ENCODE data around the gene BAG5.

The BAG5 gene

GRCh38 chr14:103545915-103546651, 16.4 kb downstream of the BAG5 start:
- DNase-seq = no peak

GRCh38 chr14:103545219-103545914, 17.1 kb downstream of the BAG5 start:
- DNase-seq = no peak

DNA sequence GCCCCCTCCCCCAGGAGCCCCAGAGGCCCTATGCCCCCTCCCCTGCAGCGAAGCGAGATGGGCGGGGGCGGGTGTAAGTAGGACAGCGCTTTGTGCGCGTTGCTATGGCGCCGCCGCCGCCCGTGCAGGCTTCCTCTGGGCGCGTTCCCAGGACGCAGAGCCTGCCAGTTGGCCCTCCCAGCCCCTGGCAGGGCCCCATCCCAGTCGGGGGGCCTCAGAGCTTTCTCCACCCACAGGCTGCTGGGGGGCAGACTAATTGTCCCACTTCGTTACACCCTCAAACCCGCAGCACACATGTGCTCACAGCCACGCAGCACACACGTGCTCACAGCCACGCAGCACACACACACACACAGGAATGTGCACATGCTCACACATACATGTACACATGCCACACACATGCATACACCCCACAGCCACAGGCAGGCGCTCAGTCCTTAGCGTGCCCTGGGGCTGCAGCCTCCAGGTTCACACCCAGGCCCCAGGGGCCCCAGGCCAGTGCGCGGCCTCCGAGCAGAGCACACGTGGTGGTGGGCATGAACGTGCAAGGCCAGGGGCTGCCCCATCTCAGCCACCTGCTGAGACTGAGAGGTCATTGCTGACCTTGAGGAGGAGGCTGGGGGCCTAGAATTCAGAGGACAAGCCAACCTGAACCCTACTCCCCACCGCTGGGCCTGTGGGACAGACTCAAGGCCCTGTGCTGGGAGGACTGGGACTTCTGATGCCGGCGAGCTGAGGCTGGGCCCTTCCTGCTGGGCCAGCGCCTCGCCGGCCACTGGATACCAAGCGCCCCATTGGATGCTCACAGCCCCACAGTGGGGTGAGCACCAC, 17.9 kb downstream of the BAG5 start:
- DNase-seq = no peak

GRCh38 chr14:103543721-103544387, 18.6 kb downstream of the BAG5 start:
- DNase-seq = no peak

- DNase-seq = no peak
Observed at GRCh38 chr14:103543140-103543539, 19.3 kb downstream of the BAG5 start.

DNA sequence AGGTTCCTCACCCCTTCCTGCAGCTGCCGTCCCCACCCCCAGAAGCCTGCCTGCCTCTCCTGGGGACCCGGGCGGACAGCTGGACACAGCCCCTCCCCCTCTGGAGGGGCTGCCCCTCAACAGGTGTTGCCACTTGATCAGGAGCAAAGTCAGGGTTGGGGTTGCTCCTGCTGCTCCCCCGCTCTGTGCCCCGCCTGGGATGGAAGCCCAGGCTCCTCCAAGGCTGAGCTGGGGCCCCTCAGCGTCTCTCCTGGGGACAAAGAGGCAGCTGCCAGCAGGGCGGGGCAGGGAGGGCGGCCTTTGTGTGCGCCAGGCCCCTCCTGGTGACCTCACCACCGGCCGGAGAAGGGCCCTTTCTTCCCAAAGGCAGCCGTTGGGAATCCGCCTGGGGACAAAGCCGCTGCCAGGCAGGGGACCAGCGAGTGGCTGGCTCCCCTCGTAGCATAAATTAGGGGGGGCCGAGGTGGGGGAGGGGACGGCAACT, 19.8 kb downstream of the BAG5 start:
- no peak for DNase-seq

DNA sequence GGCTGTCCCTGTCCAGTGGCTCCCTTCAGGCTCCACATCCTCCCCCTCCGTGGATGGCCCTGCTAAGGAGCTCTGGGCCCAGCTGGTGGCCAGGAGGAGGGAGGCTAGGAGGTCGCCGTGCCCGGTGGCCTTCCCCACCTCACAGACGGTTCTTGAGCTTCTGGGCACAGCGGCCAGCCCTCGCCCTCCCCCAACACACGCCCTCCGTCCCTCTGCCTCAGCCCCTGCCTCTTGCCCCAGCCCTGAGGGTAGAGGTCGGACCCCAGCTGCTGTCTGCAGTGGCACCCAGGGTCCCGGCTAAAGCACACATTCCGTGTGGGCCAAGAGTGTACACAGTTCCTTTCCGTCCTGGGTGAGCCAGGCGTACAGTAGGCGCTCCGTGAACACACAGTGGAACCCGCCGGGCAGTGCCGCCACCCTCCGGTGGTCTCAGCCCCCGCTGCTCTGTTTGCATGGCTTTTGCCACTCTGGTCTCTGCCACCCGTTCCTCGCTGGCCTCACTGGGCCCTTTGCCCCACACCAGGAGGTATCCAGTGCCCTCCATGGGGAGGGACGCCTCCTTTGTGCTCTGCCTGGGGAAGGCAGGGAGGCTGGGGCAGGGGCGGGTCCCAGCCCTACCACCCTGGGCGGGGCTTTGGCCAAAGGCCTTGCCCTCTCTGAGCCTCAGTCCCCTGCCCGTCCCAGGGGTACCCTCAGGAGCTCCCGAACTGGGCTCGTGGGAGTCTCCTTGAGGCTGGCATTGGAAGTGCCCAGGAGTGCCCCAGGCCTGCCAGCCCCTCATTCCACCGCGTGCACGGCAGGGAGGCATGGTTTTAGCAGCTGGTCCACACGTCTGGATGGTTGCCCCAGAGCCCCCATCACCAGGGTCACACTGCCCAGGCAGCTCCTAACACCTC, 20.5 kb downstream of the BAG5 start:
- no peak for DNase-seq

DNA sequence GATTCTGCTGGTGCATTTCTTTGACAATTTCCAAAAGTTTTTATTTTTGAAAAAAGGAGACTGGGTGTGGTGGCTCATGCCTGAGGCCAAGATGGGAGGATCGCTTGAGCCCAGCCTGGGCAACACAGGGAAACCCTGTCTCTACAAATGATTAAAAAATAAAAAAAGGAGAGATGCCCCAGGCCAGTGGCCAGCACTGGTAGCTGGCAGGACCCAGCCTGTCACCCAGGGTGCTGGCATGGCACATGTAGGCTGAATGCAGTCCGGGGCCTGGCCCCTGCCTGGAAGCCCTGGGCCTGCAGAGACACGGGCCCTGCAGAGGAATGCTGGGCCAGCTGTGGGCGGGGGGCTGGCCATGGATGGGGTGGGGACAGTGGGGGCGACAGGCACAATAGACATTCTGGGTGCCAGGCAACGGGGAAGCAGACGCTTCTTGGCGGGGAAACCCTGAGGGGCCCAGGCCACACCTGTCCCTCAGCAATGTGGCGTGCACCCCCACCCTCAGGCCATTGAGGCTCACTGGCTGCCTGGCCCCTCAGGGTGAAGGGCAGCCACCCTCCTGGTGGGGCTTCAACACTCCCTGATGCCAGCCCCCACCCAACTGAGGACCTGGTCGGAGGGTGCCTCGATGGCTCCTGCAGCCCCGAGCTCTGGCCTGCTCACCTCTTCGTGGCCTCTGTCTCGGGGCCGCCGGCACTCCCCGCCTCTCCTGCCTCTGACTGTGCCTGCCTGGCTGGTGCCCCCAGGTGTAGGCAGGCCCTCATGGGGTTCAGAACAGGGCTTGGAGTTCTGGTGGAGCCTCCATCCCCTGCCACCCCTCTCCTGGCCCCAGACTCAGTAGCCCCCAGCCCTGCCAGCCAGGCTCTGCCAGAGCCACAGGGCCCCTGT, 21.4 kb downstream of the BAG5 start:
- no peak for DNase-seq

GRCh38 chr14:103539056-103539825, 23.2 kb downstream of the BAG5 start:
- DNase-seq = no peak

- DNase-seq = no peak
Observed at GRCh38 chr14:103538291-103539055, 24.0 kb downstream of the BAG5 start.

GRCh38 chr14:103537175-103537990, 25.1 kb downstream of the BAG5 start:
- peak; percentile 45 for DNase-seq

DNA sequence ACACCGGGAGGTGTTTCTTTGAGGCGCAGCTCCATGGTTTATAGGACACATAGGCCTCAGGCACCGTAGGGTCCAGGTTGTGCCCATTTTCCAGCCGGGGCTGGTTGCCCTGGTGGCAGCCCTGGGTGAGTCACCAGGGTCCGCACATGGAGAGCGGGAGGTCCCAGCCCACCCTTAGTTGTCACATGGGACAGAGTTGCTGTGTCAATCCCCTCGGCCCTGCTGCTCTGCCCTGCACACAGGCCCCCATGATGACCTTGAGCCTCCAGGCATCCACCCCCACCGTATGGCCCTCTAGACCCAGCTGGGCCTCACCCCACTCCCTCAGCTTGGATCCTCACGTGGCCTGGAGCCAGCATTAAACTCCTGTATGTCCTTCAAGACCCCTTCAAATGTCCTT, 25.8 kb downstream of the BAG5 start:
- no peak for DNase-seq

DNA sequence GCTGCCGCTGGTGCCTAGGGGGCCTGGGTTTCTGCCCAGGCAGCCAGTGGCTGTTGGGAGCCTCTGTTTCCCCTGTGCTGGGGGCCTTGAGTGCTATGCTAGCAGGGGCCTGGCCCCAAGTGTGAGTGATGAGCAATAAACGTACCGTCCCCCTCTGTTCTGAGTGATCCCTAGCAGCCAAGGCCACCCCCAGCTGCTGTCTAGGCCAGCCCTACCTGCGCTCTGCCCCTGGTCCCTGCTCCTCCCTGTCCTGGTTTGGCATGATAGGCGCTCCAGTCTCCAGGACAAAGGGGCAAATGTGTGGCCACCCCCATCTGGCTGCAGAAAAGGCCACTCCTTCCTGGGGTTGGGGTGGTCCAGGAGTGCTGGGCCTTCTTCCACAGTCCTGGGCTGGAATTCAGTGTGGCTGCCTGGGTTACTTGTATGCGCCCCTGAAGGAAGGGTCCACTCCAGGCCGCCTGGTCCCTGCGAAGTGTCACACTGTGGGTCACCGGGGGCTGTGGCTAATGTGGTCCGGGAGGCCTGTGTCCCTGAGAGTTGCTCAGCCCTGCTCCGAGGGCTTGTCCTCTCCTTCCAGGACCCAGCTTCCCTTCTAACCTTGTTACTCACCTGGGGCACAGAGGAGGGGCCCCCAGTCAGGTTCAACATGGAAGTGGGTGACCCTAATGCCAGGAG, 26.4 kb downstream of the BAG5 start:
- DNase-seq = no peak

GRCh38 chr14:103535081-103535890, 27.2 kb downstream of the BAG5 start:
- no peak for DNase-seq

DNA sequence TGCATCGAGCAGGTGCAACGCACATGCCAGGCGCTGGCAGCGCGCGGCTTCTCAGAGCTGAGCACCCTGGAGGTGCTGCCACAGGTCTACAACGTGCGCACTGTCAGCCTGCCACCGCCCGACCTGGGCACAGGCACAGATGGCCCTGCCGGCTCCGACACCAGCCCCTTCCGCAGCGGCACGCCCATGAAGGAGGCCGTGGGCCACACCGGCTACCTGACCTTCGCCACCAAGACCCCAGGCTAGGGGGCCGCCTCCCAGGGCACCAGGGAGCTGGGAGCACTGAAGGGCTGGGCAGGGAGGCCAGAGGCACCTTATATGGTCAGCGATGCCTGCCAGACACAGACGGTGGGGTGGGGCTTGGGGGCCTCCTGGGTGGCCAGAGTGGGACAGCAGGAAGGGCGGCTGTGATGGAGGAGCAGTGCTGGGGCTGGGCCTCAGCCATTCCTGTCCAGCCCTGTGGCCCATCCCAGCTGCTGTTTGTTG, 27.8 kb downstream of the BAG5 start:
- no peak for DNase-seq

DNA sequence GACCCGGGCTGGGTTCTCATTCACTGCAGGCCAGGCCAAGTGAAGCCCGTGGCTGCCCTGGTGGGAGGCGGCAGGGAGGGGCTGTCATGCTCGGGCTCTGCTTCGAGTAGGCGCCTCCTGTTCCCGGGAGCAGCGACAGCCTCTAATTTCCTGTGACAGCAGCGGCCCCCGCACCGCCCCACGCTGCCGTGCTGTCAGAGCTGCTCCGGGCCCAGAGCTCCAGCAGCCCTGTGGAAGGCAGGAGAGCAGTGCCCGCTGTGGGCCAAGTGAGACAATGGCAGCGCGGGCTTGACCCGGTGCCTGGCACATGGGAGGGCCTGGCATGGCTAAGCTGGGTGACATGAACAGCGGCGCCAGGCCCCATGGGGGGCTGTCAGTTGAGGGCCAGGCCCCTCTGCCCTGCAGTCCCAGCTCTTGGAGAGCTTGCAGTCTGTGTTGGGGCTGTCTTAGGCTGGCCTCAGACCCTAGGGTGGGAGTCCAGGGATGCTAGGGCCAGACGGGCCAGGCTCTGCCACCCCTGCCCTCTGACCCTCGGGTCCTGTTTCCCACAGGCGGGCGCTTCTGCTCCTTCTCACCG, 28.4 kb downstream of the BAG5 start:
- DNase-seq = no peak

Measured in HCEC 1CT (cell line).